SK-N-MC (cell line): ENCODE measurements around the gene ANO2.

Experiments used
- DNase-seq: peaks from one replicate; pipeline ENCODE4 v3.0.0-alpha.2; 2011; ENCODE audit warnings: low read depth, low spot score
- H3K27ac ChIP-seq: fragments of 200-600 bp; sonication (generic); 2 replicates; pipeline ENCODE4 v1.5.1; 2016; ENCODE audit warnings: mixed run types
- H3K36me3 ChIP-seq: fragments of 200-600 bp; sonication (generic); 2 replicates; pipeline ENCODE4 v1.6.1; 2017; ENCODE audit warnings: antibody characterized with exemption, low read length, mixed read lengths; ENCODE audit not compliant: insufficient read depth
- H3K4me3 ChIP-seq: fragments of 200-600 bp; sonication (generic); 2 replicates; pipeline ENCODE4 v1.5.1; 2016
- H3K9ac ChIP-seq: fragments of 200-600 bp; sonication (generic); 2 replicates; pipeline ENCODE4 v1.8.0; 2017; ENCODE audit warnings: mixed run types, mixed read lengths; ENCODE audit not compliant: insufficient read length
- H3K9me3 ChIP-seq: fragments of 200-600 bp; sonication (generic); 2 replicates; pipeline ENCODE4 v1.6.1; 2017; ENCODE audit warnings: low read depth, mild to moderate bottlenecking, antibody characterized with exemption, low read length, moderate library complexity, mixed read lengths
- EZH2 ChIP-seq: fragments of 200-600 bp; sonication (generic); IDR thresholded peaks from one replicate; pipeline ENCODE4 v1.6.1; 2017; ENCODE audit warnings: antibody characterized with exemption
- FOXP2 ChIP-seq: optimal IDR thresholded peaks from 2 replicates; pipeline ENCODE3; 2011; ENCODE audit warnings: mild to moderate bottlenecking, moderate library complexity; ENCODE audit not compliant: insufficient read depth; ENCODE audit errors: extremely low read length, control extremely low read depth
- POLR2AphosphoS5 ChIP-seq: IDR thresholded peaks from 2 replicates; pipeline ENCODE4 v1.6.1; 2012; ENCODE audit warnings: mild to moderate bottlenecking, low read depth, low read length, borderline replicate concordance

Gene ANO2

DNA sequence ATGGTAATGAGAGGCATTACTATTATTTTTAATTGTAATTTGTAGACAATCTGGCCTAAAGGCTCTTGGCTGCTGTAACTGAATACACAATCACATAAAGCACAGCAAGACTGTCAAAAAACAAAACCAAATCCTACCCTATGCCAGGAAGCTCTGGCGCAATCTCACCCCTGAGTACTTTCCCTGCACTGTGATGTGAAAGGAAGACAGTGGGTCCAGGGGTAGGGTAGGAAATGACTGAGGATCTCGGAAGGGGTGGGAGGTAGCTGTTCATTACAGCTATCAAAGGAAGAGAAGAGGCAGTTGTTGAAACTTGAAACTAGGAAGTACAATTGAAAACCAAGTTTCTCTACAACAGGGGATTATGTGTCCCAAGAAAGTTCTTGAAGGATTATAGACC lies 202.8 kb downstream of the ANO2 start:
- Histone ChIP-seq H3K9me3 (no peaks in the 10 kb centered on the region), H3K36me3 (no peaks in the 10 kb centered on the region), H3K9ac (no peak overlapping the region), H3K4me3 (no peak overlapping the region), H3K27ac (no peak overlapping the region)
- DNase-seq: no peak
- TF ChIP-seq FOXP2: no peak
- no peak for TF ChIP-seq EZH2
- TF ChIP-seq POLR2AphosphoS5: no peak

DNA sequence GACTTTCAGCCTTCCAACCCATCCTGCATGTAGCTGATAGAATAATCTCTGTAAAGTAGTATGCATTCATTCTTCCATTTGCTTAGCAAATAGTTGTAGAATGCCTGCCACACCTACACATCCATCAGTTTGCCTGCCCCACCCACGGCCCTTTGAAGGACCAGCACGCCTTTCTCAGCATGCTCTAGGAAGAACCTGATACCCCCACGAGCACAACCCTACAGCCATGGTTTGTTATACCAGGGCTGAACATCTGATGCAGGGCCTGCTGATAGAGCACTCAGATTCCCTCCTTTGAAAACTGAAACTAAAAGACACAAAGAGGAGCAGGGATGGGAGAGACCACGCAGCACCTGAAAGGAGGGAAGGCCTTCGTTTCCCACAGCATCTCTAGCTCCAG lies 205.1 kb downstream of the ANO2 start:
- no peak for DNase-seq
- Histone ChIP-seq H3K27ac (no peak overlapping the region), H3K36me3 (no peaks in the 10 kb centered on the region), H3K9me3 (no peaks in the 10 kb centered on the region), H3K4me3 (no peak overlapping the region), H3K9ac (no peak overlapping the region)
- TF ChIP-seq FOXP2 (no peak), EZH2 (no peak), POLR2AphosphoS5 (no peak)

DNA sequence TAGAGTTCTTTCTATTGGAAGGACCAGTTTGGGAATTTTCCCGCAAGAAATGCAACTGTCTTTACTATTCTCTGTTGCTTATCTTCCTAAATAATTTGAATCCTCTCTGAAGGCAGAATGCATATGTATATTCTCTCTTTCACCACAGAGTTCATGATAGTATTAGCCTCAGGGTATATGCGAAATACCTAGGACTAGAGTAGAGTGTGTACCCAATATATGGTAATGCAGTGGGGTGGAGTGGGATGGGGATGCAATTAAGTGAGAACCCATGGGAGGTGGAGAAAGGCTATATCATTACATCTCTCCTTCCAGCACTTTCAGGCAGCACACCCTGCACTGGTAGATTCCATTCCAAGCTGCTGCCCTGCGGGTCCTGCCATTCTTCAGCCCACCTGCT lies 207.3 kb downstream of the ANO2 start:
- no peak overlapping the region for H3K4me3 ChIP-seq
- H3K9ac ChIP-seq: no peak overlapping the region
- no peak for DNase-seq
- TF ChIP-seq POLR2AphosphoS5 (no peak), FOXP2 (no peak), EZH2 (no peak)
- H3K27ac ChIP-seq: no peak overlapping the region
- H3K9me3 ChIP-seq: no peaks in the 10 kb centered on the region
- H3K36me3 ChIP-seq: no peaks in the 10 kb centered on the region

DNA sequence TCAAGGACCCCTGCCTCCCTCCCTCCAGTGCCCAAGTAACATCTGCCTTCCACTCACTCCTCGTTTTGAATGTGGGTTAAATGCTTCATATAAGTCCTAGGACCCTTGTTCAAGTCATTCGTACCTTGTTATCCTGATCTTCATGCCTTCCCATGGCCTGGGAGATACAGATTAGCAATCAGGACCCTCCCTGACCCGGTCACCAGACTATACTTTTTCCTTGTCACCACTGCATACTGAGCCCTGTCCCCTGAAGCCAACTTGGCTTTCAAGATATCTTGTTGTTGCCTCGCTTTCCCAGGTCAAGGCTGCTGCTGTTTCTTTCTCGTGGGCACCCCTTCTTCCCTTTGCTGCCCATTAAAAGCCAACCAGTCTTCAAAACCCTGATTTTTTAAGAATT lies 208.5 kb downstream of the ANO2 start:
- H3K27ac ChIP-seq: no peak overlapping the region
- no peaks in the 10 kb centered on the region for H3K9me3 ChIP-seq
- no peak overlapping the region for H3K9ac ChIP-seq
- TF ChIP-seq FOXP2 (no peak), POLR2AphosphoS5 (no peak), EZH2 (no peak)
- H3K4me3 ChIP-seq: no peak overlapping the region
- DNase-seq: no peak
- H3K36me3 ChIP-seq: no peaks in the 10 kb centered on the region

DNA sequence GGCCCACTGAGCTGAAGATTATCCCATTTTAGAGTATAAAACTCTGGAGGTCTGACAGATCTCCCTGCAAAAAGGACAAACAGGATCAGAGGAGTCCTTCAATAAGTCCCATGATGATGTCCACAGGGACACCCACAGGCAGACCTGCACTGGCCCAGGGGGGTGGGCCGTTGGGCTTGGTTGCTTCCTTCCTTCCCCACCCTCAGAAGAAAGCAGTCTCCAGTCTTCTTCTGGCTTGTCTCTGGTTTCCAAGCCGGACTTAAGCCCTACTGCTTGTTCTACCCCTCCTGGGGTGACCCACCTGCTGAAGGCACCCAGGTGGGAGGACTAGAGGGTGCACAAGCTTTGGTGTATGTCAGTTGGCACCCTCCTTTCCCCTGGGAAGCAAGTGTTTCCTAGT lies 209.0 kb downstream of the ANO2 start:
- Histone ChIP-seq H3K4me3 (no peak overlapping the region), H3K27ac (no peak overlapping the region), H3K36me3 (no peaks in the 10 kb centered on the region), H3K9me3 (no peaks in the 10 kb centered on the region), H3K9ac (no peak overlapping the region)
- no peak for DNase-seq
- TF ChIP-seq EZH2 (no peak), POLR2AphosphoS5 (no peak)

DNA sequence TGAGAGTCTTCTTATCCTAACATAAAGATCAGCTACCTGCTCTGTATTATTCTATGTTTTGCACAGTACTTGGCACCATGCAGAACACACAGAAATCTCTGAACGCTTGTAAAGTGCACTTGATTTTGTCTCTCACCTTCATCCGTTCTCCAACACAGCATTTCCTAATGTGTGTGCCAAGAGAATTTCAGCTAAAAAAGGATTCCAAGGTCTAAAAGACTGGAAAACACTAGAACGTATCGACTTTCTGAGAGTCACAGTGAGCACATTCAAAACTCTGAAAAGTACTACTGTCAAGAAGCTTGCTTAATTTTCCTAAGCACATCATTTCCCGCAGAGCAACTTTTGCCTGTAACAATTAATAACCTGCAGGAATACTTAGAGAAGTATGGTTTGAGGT lies 211.1 kb downstream of the ANO2 start:
- no peak overlapping the region for H3K9ac ChIP-seq
- no peak overlapping the region for H3K4me3 ChIP-seq
- TF ChIP-seq FOXP2 (no peak), POLR2AphosphoS5 (no peak), EZH2 (no peak)
- H3K9me3 ChIP-seq: no peaks in the 10 kb centered on the region
- no peak overlapping the region for H3K27ac ChIP-seq
- DNase-seq: no peak
- H3K36me3 ChIP-seq: no peaks in the 10 kb centered on the region

DNA sequence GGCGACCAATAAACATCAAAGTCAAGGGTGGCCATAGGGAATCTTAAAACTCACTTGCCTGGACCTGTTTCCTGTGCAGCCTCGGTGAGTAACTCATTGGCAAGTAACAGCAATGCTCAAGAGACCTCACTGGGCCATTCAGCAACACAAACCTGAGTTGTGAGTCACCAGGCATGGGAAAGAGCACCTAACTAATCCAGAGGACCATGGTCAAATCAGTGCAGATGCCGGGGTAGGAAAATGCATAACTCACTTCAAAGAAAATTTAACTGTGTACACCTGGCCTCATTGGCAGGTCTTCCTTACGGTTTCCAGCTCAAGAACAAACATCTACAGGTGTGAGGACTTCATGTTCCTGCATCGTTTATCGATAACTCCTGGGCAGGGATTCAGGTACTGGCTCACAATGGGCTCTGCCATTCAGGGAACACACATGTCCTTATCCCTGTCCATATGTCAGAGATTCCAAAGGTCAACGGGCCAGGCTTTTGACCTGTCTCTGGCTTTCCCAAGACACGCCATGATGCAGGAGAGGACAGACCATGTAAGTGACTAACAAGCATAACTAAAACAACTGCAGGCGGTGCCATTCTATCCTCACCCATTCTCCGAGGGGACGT lies 211.8 kb downstream of the ANO2 start:
- H3K9me3 ChIP-seq: no peaks in the 10 kb centered on the region

DNA sequence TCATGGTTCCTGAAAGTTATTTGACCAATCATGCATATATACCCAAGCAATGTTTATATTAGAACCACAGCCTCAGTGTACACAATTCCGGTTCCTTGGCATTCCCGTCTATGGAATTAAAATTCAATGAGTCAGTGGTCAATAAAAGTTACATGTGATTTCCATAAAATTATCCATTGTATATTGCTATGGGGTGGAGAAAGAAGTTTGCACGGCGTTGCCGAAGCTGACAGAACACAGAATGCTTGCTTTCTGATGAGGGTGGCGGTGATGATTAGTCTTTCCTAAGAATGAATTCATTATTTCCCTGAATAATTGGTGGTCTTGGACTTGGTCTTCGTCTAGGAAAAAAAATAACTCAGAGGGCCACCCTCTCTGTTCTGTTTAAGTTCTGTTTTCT lies 214.1 kb downstream of the ANO2 start:
- Histone ChIP-seq H3K4me3 (no peak overlapping the region), H3K9ac (no peak overlapping the region), H3K36me3 (no peaks in the 10 kb centered on the region), H3K27ac (no peak overlapping the region), H3K9me3 (no peaks in the 10 kb centered on the region)
- TF ChIP-seq POLR2AphosphoS5 (no peak), EZH2 (no peak), FOXP2 (no peak)
- DNase-seq: no peak

More for the DNA sequence above, 211.8 kb downstream of the ANO2 start:
- Histone ChIP-seq H3K36me3 (no peaks in the 10 kb centered on the region), H3K9ac (no peak overlapping the region), H3K4me3 (no peak overlapping the region), H3K27ac (no peak overlapping the region)
- TF ChIP-seq FOXP2 (no peak), EZH2 (no peak), POLR2AphosphoS5 (no peak)
- DNase-seq: no peak

DNA sequence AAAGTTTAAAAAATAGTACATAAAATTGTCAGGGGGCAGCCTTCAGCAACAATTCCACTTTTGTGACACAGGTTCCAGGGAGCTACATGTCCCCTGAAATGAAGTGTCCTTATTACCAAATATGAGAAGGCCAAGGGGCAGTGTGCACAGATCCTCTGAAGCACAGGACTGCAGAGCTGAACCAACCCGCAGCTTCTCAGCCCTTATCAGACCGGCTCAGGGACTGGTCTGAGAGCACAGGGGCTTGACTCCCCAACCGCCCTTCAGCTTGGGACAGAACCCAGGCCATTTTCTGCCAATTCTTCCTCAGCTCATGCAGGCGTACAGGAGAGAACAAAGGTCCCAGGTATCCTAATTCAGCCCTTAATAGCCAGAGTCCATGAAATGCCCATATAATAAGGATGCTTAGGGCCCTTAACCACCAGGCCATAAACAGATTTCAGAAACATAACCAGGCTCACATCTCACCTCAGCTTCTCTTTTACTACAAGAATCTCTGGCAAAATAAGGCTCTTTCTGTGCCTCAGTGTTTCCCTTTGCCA lies 221.3 kb downstream of the ANO2 start:
- H3K9me3 ChIP-seq: no peaks in the 10 kb centered on the region
- no peak for DNase-seq
- no peaks in the 10 kb centered on the region for H3K36me3 ChIP-seq
- TF ChIP-seq FOXP2 (no peak), POLR2AphosphoS5 (no peak), EZH2 (no peak)
- no peak overlapping the region for H3K4me3 ChIP-seq
- H3K27ac ChIP-seq: no peak overlapping the region
- H3K9ac ChIP-seq: no peak overlapping the region
